ENCODE measurements around the gene CEP170.

GRCh38 chr1:243270097-243270864 lies 15.2 kb upstream of the CEP170 start:
- no peak for TF ChIP-seq CTCF (IDR thresholded peaks at IDR 0.05)
- TF ChIP-seq POLR2A (IDR thresholded peaks at IDR 0.05), result no peak

Measured in right lobe of liver (tissue), 4 donors.